ENCODE measurements around the gene EFNA5.

EFNA5 gene

DNA sequence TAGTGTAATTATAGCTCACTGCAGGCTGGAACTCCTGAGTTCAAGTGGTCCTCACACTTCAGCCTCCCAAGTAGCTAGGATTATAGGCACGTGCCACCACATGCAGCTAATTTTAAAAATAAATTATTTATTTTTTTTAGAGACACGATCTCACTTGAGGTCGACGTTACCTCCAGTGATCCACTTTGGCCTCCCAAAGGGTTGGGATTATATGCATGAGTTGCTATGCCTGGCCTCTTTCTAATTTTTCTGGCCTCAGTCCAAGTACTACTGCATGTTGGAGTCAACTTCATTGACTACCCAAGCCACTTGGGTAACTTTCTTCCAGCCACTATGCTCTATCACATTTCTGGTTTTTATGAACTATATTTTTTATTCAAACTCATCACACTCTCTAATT, 148.3 kb downstream of the EFNA5 start:
- no peak for DNase-seq
- TF ChIP-seq POLR2A (IDR thresholded peaks at IDR 0.05; ENCODE audit: low read length) (no peak), GATA1 (IDR thresholded peaks at IDR 0.05; ENCODE audit: low read depth, low read length) (no peak)

- TF ChIP-seq POLR2A (IDR thresholded peaks at IDR 0.05; ENCODE audit: low read length) (no peak), GATA1 (IDR thresholded peaks at IDR 0.05; ENCODE audit: low read depth, low read length) (no peak)
These were observed 150.8 kb downstream of the EFNA5 start for GRCh38 chr5:107519900-107520354.

DNA sequence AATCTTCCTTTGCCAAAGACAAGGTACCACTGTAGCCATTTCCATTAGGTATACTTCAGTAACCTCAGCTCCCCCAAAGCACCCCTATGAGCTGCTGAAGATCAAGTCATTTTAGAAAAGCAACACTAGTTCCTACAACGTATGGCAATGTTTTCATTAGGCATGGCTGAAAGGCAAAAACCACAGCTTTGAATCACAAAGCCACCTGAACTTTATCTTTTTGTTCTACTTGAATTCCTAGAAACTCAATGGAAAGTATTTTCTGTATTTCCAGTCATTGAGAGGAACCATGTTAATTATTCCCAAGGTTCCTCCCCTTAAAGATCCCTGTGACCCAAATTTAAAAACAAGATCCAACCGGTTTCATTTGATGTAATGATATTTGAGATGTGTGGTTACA, 152.1 kb downstream of the EFNA5 start:
- no peak for TF ChIP-seq POLR2A (IDR thresholded peaks at IDR 0.05; ENCODE audit: low read length)
- no peak for TF ChIP-seq GATA1 (IDR thresholded peaks at IDR 0.05; ENCODE audit: low read depth, low read length)
- DNase-seq = no peak

More at GRCh38 chr5:107519900-107520354, 150.8 kb downstream of the EFNA5 start:
- DNase-seq = no peak

DNA sequence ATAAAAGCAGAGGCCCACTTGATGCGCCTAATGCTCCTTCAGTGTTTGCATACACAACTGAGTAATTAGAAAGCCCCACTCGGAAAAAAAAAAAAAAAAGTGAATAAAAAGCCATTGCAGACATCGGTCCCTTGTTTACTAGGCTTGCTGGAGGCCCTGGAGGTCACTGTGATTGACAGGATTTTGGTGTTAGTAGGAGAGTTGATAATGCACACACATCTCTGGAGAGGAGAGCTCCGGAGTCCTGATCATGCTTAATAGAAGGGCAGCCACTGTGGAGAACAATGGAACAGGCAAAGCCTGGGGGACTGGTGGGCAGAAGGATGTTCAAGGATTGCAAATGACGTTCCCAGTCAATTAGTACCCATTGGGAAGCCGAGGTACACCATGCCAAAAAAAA, 152.5 kb downstream of the EFNA5 start:
- no peak for TF ChIP-seq GATA1 (IDR thresholded peaks at IDR 0.05; ENCODE audit: low read depth, low read length)
- TF ChIP-seq POLR2A (IDR thresholded peaks at IDR 0.05; ENCODE audit: low read length) = no peak
- no peak for DNase-seq

GRCh38 chr5:107517185-107518033, 153.3 kb downstream of the EFNA5 start:
- DNase-seq = no peak
- no peak for TF ChIP-seq GATA1 (IDR thresholded peaks at IDR 0.05; ENCODE audit: low read depth, low read length)
- TF ChIP-seq POLR2A (IDR thresholded peaks at IDR 0.05; ENCODE audit: low read length) = no peak

DNA sequence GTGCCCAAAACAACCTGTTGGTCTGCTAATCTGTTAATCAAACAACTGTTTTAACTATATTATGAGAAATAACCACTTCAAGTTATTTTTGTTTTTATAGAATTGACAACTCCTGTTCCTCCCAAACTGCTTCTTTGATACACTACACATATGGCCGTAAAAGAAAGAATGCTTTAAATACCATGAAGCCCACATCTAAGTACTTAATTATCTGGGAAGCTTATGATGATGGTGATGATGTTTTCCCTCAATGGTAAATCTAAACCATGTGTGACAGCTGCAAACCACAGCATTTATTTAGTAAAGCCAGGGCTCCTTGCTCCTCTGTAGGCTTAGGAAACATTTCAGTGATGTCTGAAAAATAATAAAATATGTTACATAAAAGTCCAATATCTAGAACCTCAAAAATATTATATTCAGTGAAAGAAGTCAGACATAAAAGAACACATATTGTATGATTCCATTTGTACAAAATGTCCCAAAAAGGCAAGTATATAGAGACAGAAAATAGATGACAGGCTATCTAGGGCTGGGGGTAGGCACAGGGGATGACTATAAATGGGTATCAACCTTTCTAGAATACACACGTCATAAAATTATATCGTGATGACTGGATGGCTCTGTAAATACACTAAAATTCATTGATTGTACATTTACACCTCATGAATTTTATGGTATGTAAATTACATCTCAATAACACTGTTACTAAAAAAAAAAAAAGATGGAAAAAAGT, 154.1 kb downstream of the EFNA5 start:
- DNase-seq = no peak
- TF ChIP-seq GATA1 (IDR thresholded peaks at IDR 0.05; ENCODE audit: low read depth, low read length) = no peak

DNA sequence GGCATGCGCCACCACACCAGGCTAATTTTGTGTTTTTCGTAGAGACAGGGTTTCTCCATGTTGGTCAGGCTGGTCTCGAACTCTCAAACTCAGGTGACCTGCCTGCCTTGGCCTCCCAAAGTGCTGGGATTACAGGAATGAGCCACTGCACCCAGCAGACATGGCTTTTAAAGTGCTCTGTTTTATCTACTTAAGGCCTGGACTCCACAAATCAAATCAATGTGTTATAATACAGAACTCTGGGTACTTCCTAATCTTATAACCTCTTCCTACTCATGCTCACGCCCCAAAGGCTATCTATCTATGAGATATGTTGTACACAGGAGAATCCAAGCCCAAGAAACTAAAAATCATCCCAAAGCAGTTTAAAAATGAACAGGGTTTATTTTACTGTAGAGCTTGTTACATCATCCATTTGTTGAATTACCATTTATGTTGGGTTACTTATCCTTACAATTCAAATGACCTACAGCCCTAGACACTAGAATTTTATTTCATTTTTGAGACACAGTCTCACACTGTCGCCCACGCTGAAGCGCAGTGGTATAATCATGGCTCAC, 155.1 kb downstream of the EFNA5 start:
- no peak for TF ChIP-seq GATA1 (IDR thresholded peaks at IDR 0.05; ENCODE audit: low read depth, low read length)
- TF ChIP-seq POLR2A (IDR thresholded peaks at IDR 0.05; ENCODE audit: low read length) = no peak
- no peak for DNase-seq

GRCh38 chr5:107514305-107514704, 156.4 kb downstream of the EFNA5 start:
- no peak for DNase-seq
- TF ChIP-seq POLR2A (IDR thresholded peaks at IDR 0.05; ENCODE audit: low read length) = no peak
- TF ChIP-seq GATA1 (IDR thresholded peaks at IDR 0.05; ENCODE audit: low read depth, low read length) = no peak

DNA sequence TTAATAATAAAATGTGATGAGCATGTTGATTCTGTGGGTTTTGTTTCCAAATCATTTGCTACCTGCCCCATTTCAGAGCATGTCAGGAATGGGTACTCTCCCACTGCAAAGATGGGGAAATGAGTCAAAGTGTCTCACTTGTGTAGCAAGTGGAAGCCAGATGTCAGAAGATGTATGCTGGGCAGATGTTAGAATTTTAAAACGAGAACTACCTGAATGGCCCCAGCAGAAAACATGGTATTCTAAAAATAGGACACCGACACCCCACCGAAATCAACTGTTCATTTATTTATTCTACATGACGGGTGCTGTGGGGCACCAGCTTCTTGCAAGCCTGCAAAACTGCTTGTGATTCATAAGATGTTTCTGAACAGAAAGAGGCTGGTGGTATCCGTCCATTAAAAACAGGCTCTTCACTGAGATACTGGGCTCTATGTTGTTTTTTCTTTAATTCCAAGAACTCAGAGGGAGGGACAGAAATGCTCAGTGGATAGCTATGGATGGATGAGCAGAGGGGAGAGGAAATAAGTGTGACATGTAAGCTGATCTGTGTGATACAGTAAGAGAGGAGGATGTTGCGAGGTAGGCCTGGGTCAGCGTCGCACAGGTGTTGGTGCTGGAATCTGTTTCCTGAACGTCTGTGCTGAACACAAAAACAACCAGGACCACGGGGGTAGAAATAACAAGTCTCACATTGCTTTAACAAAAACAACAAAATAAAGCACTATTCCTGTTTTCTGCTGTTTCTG, 157.2 kb downstream of the EFNA5 start:
- TF ChIP-seq POLR2A (IDR thresholded peaks at IDR 0.05; ENCODE audit: low read length) (no peak), GATA1 (IDR thresholded peaks at IDR 0.05; ENCODE audit: low read depth, low read length) (no peak)
- DNase-seq = no peak

DNA sequence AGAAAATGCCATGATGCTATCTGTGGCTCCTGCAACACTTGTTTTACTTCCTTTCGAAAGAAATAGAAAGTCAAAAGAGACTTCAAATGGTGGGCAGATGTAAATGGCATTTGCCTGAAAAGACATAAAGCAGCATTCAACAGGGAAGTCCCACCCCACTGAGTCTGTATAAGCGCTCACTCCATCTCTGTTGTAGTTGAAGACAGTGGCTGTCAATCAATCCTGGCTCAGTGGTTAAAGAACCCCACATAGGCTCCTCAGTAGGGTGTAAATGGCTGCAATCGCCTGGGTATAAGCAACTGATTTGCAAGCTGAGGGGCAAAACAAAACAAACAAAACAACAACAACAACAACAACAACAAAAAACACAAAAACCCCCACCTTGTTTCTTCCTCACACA, 158.7 kb downstream of the EFNA5 start:
- no peak for DNase-seq
- TF ChIP-seq POLR2A (IDR thresholded peaks at IDR 0.05; ENCODE audit: low read length) = no peak
- no peak for TF ChIP-seq GATA1 (IDR thresholded peaks at IDR 0.05; ENCODE audit: low read depth, low read length)

GRCh38 chr5:107510125-107510524, 160.6 kb downstream of the EFNA5 start:
- TF ChIP-seq GATA1 (IDR thresholded peaks at IDR 0.05; ENCODE audit: low read depth, low read length) = no peak
- no peak for TF ChIP-seq POLR2A (IDR thresholded peaks at IDR 0.05; ENCODE audit: low read length)
- DNase-seq = no peak

GRCh38 chr5:107508097-107508496, 162.6 kb downstream of the EFNA5 start:
- TF ChIP-seq POLR2A (IDR thresholded peaks at IDR 0.05; ENCODE audit: low read length) (no peak), GATA1 (IDR thresholded peaks at IDR 0.05; ENCODE audit: low read depth, low read length) (no peak)
- no peak for DNase-seq

- TF ChIP-seq GATA1 (IDR thresholded peaks at IDR 0.05; ENCODE audit: low read depth, low read length) (no peak), POLR2A (IDR thresholded peaks at IDR 0.05; ENCODE audit: low read length) (no peak)
- DNase-seq = no peak
These were observed 164.8 kb downstream of the EFNA5 start for GRCh38 chr5:107505763-107506534.

Measured in erythroblast (primary cell).